Kidney glomerular epithelial cell (primary cell): ENCODE data around the gene ACAP2.
A peak's percentile ranks its signal among the peaks of the same experiment; 100 is the strongest.
"Not testable (repeated sequence)": the region's sequence is repeated elsewhere in the genome, so short reads cannot be mapped to it uniquely, and the experiment has no call there.

ENCODE experiments used
- DNase-seq: peaks from one replicate; lab custom pipeline; 2025; lab: John Stamatoyannopoulos, UW

The ACAP2 gene

GRCh38 chr3:195442573-195443390, at the start of gene ACAP2:
Gene ACAP2, minus strand, starts transcription at chr3:195443020. Its CDS starts 173 bp downstream, at chr3:195442847.
- DNase-seq = peak; percentile 98

- DNase-seq = no peak
These were observed 32.8 kb upstream of the ACAP2 start for GRCh38 chr3:195475614-195476013.

- not testable (repeated sequence) for DNase-seq
These were observed 32.3 kb upstream of the ACAP2 start for GRCh38 chr3:195475116-195475515.

GRCh38 chr3:195468841-195469240, 26.0 kb upstream of the ACAP2 start:
- no peak for DNase-seq

- DNase-seq = no peak
These were observed 25.6 kb upstream of the ACAP2 start for GRCh38 chr3:195468391-195468776.

- peak; percentile 73 for DNase-seq
These were observed 25.0 kb upstream of the ACAP2 start for GRCh38 chr3:195467641-195468390.

- DNase-seq = no peak
These were observed 23.4 kb upstream of the ACAP2 start for GRCh38 chr3:195466251-195466650.

GRCh38 chr3:195462922-195463321, 20.1 kb upstream of the ACAP2 start:
- DNase-seq = not testable (repeated sequence)

- no peak for DNase-seq
These were observed 19.4 kb upstream of the ACAP2 start for GRCh38 chr3:195462308-195462610.

- no peak for DNase-seq
These were observed 18.9 kb upstream of the ACAP2 start for GRCh38 chr3:195461594-195462307.

- DNase-seq = no peak
These were observed 17.4 kb upstream of the ACAP2 start for GRCh38 chr3:195460091-195460713.

GRCh38 chr3:195458316-195458717, 15.5 kb upstream of the ACAP2 start:
- no peak for DNase-seq

- no peak for DNase-seq
These were observed 13.0 kb upstream of the ACAP2 start for GRCh38 chr3:195455789-195456188.

GRCh38 chr3:195453236-195453635, 10.4 kb upstream of the ACAP2 start:
- DNase-seq = no peak

GRCh38 chr3:195451373-195452015, 8.7 kb upstream of the ACAP2 start:
- no peak for DNase-seq

GRCh38 chr3:195450731-195451229, 8.0 kb upstream of the ACAP2 start:
- no peak for DNase-seq

GRCh38 chr3:195448205-195448875, 5.5 kb upstream of the ACAP2 start:
- no peak for DNase-seq

GRCh38 chr3:195447201-195447600, 4.4 kb upstream of the ACAP2 start:
- no peak for DNase-seq

GRCh38 chr3:195446359-195446758, 3.5 kb upstream of the ACAP2 start:
- DNase-seq = no peak

- DNase-seq = no peak
These were observed 3.1 kb upstream of the ACAP2 start for GRCh38 chr3:195445885-195446284.

GRCh38 chr3:195443391-195443989, 670 bp upstream of the ACAP2 start:
- DNase-seq = no peak
